ENCODE data around the gene STRN4. TPM values are rescaled to one million over a fixed set of nuclear protein-coding genes. Genes with fewer than 3 reads are reported as not detected.

STRN4 gene
- total and polyA plus RNA-seq, 2 experiments from 2014 or later, result 98.4 to 144 TPM

DNA sequence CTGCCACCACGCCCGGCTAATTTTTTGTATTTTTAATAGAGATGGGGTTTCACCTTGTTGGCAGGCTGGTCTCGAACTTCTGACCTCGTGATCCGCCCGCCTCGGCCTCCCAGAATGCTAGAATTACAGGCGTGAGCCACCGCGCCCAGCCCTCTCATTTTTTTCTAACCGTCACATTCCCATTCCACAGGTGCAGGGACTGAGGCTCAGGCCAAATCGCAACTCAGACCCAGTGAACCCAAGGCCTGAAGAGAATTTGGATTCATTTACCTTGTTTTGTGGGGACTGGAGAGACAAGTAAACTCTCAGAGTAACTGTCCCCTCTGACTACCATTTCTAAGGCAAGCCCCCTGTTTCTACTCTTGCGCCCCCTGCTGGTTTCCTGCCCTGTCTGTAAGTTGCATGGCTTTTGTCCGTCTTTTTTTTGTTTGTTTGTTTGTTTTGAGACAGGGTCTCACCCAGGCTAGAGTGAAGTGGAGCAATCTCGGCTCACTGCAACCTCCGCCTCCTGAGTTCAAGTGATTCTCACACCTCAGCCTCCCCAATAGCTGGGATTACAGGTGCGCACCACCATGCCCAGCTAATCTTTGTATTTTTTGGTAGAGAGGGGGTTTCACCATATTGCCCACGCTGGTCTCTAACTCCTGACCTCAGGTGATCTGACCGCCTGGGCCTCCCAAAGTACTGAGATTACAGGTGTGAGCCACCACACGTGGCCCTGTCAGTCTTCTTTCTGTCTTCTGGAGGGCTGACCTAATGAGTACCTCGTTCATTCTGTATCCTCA lies 2.3 kb upstream of the STRN4 start:
- DNase-seq (ENCODE audit: low read depth in 1 of 2, low spot score in 1 of 2), result peak; percentile 78
- H3K27ac ChIP-seq, result no peak overlapping the region
- TF ChIP-seq, protein P1, sequence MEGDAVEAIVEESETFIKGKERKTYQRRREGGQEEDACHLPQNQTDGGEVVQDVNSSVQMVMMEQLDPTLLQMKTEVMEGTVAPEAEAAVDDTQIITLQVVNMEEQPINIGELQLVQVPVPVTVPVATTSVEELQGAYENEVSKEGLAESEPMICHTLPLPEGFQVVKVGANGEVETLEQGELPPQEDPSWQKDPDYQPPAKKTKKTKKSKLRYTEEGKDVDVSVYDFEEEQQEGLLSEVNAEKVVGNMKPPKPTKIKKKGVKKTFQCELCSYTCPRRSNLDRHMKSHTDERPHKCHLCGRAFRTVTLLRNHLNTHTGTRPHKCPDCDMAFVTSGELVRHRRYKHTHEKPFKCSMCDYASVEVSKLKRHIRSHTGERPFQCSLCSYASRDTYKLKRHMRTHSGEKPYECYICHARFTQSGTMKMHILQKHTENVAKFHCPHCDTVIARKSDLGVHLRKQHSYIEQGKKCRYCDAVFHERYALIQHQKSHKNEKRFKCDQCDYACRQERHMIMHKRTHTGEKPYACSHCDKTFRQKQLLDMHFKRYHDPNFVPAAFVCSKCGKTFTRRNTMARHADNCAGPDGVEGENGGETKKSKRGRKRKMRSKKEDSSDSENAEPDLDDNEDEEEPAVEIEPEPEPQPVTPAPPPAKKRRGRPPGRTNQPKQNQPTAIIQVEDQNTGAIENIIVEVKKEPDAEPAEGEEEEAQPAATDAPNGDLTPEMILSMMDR (IDR thresholded peaks at IDR 0.05; ENCODE audit: low read depth, low read length), result peak; percentile 81

DNA sequence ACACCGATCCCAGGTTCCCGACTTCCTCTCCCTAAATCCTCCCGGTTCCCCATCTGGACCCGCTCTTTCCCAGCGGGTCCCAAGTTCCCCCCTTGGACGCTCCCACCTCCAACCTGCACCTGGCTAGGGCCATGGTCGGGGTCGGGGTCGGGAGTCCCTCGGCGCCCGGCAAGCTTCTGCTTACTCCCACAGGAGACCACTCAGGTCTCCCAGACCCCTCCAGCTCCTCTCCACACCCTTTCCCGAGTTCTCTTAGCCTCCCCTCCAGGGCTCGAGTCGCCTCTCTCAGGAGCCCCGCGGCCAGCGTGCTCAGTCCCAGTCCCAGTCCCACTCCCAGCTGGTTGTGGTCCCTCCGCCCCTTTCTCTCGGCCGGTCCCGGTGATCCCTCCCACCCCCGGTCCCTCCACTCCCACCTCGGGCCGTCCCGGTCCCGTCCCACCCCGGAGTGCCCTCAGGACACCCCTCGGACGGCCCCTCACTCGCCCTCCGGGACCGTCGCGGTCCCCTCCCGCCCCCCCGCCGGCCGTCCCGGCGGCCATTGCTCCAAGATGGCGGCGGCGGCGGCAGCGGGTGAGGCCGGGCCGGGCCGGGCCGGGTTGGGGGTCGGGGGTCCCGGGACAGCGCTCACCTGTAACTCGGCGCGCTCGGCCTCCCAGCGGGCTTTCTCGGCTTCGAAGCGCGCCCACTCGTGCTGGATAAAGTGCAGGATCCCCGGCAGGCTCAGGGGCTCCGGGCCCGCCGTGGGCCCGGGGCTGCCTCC lies 549 bp downstream of the STRN4 start, which contains the start of gene FKRP:
Gene FKRP, plus strand, starts transcription at position 537 of the 760 bp plus-strand sequence. CDS start 9,394 bp downstream, outside the sequence.
- peak within 1 kb of the TSS; percentile 98 for H3K27ac ChIP-seq
- H3K4me1 ChIP-seq (ENCODE audit: low read depth), result no peaks in the 10 kb centered on the region
- H3K4me3 ChIP-seq, result peak within 1 kb of the TSS; percentile 100
- DNase-seq (ENCODE audit: low read depth in 1 of 2, low spot score in 1 of 2), result peak in 1 of 2 donors; percentile 63
- TF ChIP-seq, protein P1 (IDR thresholded peaks at IDR 0.05; ENCODE audit: low read depth, low read length), result no peak
- no peaks in the 10 kb centered on the region for H3K9me3 ChIP-seq (ENCODE audit: low read depth)
- peaks cover 4% of the 10 kb centered on the region for H3K36me3 ChIP-seq
- H3K27me3 ChIP-seq, result no peaks in the 10 kb centered on the region

More for the DNA sequence above, 2.3 kb upstream of the STRN4 start:
- H3K9me3 ChIP-seq (ENCODE audit: low read depth), result no peaks in the 10 kb centered on the region
- no peaks in the 10 kb centered on the region for H3K4me1 ChIP-seq (ENCODE audit: low read depth)
- no peaks in the 10 kb centered on the region for H3K27me3 ChIP-seq
- H3K4me3 ChIP-seq, result no peak overlapping the region
- H3K36me3 ChIP-seq, result peaks cover 4% of the 10 kb centered on the region

DNA sequence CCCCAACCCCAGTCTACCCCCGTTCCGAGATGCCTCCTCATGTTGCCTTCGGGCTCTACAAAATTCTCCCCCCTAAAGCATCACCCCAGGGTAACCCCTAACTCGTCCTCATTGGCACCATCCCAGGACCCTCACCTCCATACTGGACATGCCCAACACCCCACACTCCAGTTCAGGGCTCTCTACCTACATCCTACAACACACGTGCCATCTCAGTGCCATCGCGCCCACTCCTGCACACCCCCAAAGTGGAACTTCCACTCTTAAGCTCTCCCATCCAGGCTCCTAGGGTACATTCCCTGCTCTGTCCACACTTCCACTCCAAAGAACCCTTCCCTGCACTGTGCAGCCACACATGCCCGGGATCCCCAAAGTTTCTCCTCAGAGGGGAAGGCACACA lies 1.2 kb downstream of the STRN4 start:
- no peak for DNase-seq (ENCODE audit: low read depth in 1 of 2, low spot score in 1 of 2)

DNA sequence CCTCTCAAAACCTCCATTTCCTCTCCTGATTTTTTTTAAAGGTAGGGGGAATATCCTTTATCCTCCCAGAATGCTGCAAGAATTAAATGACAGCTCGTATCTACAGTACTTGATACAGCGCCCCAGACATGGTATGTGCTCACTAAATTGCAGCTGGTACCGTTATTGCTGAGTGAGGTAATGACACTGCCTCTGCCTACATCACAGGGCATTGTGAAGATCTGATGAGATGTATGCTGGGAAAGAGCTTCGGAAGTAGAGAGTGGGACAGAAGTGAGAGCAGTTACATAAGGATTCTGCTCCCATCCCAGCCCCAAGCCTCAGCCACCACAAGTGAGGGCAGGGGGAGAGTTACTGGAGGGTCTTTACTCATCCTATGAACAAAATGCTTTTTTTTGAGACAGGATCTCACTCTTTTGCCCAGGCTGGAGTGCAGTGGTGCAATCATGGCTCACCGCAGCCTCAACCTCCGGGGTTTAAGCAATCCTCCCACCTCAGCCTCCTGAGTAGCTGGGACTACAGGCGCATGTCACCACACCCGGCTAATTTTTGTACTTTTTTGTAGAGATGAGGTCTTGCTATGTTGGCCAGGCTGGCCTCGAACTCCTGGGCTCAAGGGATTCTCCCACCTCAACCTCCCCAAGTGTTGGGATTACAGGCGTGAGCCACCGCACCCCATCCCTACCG lies 2.1 kb downstream of the STRN4 start:
- Histone ChIP-seq H3K27me3 (no peaks in the 10 kb centered on the region), H3K4me3 (no peak overlapping the region), H3K4me1 (ENCODE audit: low read depth) (peaks cover 8% of the 10 kb centered on the region), H3K9me3 (ENCODE audit: low read depth) (no peaks in the 10 kb centered on the region), H3K27ac (no peak overlapping the region), H3K36me3 (peaks cover 4% of the 10 kb centered on the region)
- DNase-seq (ENCODE audit: low read depth in 1 of 2, low spot score in 1 of 2), result no peak
- TF ChIP-seq, protein P1 (IDR thresholded peaks at IDR 0.05; ENCODE audit: low read depth, low read length), result no peak

More for the DNA sequence above, 1.2 kb downstream of the STRN4 start:
- Histone ChIP-seq H3K4me1 (ENCODE audit: low read depth) (no peaks in the 10 kb centered on the region), H3K27me3 (no peaks in the 10 kb centered on the region), H3K36me3 (peaks cover 4% of the 10 kb centered on the region), H3K9me3 (ENCODE audit: low read depth) (no peaks in the 10 kb centered on the region), H3K4me3 (peak overlapping the region; percentile 100), H3K27ac (no peak overlapping the region)
- TF ChIP-seq, protein P1 (IDR thresholded peaks at IDR 0.05; ENCODE audit: low read depth, low read length), result no peak

DNA sequence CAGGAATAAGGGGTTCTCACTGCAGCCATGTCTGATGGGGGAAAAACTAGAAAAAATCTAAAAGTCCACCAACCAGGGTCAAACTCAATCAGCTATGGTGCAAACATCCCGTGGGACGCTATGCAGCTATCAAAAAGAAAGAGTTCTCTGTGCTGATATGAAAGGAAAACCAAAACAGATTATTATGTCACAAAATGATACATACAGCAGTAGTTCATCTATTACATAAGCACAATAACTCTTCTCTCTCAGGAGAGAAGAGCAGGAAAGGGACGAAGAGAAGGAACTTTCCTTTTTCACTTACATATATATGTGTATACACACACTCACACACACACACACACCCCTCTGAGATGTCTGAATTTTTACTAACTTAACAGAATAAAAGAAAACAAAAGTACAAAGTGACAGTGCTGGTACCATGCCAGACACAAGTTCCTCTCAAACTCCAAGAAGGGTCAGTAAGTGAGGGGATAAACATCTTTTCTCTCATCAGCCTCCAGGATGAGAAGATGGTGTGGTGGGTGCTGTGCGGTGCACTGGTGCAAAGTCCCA lies 3.2 kb downstream of the STRN4 start:
- H3K4me3 ChIP-seq, result no peak overlapping the region
- no peaks in the 10 kb centered on the region for H3K27me3 ChIP-seq
- peaks cover 14% of the 10 kb centered on the region for H3K4me1 ChIP-seq (ENCODE audit: low read depth)
- no peak for DNase-seq (ENCODE audit: low read depth in 1 of 2, low spot score in 1 of 2)
- TF ChIP-seq, protein P1 (IDR thresholded peaks at IDR 0.05; ENCODE audit: low read depth, low read length), result no peak
- no peak overlapping the region for H3K27ac ChIP-seq
- H3K9me3 ChIP-seq (ENCODE audit: low read depth), result no peaks in the 10 kb centered on the region
- no peaks in the 10 kb centered on the region for H3K36me3 ChIP-seq
